ENCODE data around the gene MEIS2. TPM values are rescaled to one million over a fixed set of nuclear protein-coding genes. Genes with fewer than 3 reads are reported as not detected.
"Not testable (repeated sequence)": the region's sequence is repeated elsewhere in the genome, so short reads cannot be mapped to it uniquely, and the experiment has no call there.

MEIS2 gene
- total RNA-seq, 1 donor from 2014 or later = 41.4 TPM

- DNase-seq (ENCODE audit: low spot score) = no peak
Observed at GRCh38 chr15:37009288-37009687, 91.1 kb downstream of the MEIS2 start.

- DNase-seq (ENCODE audit: low spot score) = no peak
Observed at GRCh38 chr15:37008205-37008604, 92.1 kb downstream of the MEIS2 start.

DNA sequence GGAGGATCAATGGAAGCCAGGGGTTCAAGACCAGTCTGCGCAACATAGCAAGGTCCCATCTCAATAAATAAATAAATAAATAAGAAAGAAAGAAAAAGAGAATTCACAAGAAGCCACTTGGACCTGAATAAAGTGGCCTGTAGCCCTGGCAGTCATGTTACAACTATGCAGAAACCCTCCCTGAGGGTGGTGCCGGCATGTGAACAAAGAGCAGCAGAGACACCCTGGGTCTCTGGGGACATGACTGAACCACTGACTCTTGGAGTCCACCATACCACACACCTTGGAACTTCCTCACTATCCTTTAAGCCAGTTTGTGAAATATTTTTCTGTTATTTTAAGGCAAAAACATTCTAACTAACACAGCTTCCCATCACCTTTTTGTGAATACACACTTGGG, 93.0 kb downstream of the MEIS2 start:
- no peak for DNase-seq (ENCODE audit: low spot score)

DNA sequence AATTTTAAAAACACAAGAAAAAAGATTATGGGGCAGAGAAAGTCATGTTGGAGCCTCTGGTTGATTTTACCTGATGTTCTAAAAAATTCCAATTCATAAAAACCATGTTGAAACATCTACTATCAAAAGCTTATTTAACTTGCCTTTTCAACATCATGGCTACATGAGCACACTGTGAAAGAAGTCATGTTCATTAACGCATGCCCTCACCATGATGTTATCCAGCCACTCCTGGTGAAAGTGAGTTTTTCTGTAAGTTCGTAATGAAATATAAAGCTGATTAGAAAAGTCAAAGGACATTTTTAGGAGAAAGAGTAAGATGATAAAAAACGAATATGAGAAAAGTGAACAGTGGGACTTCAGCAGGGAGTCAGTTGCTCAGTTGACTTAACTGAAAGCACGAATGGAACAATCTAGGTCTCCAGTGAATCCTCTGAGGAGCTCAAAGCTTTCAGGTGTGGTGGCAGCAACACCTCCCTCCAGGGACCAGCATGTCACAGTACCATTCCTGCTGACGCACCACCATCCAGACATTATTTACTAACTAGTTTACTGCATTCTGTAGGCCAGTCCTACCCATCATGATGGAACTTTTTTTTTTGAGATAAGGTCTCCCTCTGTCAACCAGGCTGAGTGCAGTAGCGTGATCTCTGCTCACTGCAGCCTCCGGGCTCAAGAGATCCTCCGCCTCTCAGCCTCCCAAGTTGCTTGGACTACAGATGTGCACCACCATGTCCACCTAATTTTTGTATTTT, 95.2 kb downstream of the MEIS2 start:
- DNase-seq (ENCODE audit: low spot score) = no peak

GRCh38 chr15:37004373-37004869, 95.9 kb downstream of the MEIS2 start:
- DNase-seq (ENCODE audit: low spot score) = no peak

- DNase-seq (ENCODE audit: low spot score) = no peak
Observed at GRCh38 chr15:37002041-37002672, 98.2 kb downstream of the MEIS2 start.

DNA sequence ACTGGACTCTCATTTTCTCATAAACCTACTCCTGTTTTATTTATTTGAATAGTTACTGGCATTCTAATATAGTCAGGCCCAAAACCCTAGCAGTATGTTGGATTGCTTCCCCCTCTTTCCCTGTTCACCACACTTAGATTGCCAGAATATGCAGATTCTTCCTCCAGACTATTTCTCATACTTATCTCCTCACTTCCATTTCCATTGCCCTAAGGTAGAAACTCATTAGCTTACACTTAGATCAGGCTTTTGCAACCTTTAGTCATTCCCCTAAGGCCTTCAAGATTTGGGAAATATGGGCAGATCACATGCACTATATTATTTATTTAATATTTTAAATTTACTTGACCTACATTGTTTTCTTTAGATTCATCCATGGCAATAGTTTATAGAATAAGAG, 98.9 kb downstream of the MEIS2 start:
- DNase-seq (ENCODE audit: low spot score) = no peak

DNA sequence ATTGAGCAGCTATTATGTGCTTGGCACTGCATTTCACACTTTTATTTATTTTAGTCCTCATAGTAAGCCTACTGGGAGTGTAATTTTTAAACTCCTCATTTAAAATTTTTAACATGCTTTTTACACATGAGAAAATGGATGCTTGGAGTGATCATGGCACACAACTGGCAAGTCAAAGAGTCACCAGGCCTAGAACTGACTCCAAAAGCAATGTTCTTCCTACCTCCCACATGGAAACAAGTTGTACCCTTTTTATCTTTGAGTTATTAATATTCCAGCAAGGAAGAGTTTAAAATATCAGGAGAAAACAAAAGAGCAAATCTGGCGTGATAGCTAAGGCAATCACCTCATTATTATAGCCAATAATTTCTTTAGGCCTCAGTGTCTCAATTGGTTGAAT, 100.6 kb downstream of the MEIS2 start:
- DNase-seq (ENCODE audit: low spot score) = no peak

- no peak for DNase-seq (ENCODE audit: low spot score)
Observed at GRCh38 chr15:36996538-36997181, 103.7 kb downstream of the MEIS2 start.

- no peak for DNase-seq (ENCODE audit: low spot score)
Observed at GRCh38 chr15:36996121-36996520, 104.2 kb downstream of the MEIS2 start.

DNA sequence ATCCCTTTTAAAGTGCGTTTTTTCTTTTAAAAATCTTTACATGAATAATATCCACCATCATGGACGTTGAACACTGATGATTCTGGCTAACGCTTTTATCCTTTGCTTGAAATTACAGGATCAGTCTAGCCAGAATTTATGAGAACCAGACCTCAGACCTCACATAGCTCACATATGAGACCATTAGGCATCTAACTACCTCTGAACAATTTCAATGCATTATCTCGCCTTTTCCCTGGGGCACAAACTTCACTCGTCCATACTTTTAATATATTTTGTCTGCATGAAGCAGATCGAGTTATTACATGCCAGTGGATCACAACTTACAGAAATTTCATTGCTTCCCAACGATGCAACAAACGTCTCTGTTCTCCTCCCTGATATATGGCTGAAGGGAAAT, 105.6 kb downstream of the MEIS2 start:
- DNase-seq (ENCODE audit: low spot score) = no peak

DNA sequence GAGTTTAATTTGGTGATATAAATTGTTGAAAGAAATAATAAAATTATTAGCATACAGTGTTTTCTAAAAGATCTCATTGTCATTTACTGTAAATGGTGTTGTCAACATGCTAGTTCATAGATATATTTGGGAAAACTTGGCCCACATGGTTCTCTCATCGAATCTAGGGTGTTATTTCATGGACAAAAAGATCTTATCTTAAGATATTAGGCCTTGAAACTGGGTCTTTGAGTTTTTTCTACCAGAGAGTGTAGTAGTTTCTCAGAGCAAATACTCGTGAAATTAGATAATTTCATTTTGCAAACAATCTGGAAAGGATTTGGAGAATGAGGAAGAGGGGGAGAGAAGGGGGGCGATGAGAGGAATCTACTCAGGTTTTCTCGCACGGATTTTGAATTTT, 107.9 kb downstream of the MEIS2 start:
- no peak for DNase-seq (ENCODE audit: low spot score)

DNA sequence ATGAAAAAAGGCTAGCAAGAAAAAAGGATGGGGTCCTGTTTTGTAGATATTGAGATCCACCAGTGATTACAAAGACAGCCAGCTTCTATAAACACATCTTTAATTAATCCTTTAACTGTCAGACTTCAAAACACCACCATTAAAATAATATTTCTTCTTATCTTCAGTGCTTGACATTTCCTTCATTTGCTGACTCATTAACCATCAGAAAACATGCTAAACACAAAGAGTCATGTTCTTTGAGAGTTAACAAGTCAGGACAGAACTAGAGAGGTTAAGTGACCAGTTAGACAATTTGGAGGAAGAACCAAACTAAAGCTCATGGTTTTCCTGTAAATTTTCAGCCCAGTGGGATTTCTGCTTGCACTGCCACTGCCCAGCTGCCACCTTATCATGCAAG, 111.4 kb downstream of the MEIS2 start:
- no peak for DNase-seq (ENCODE audit: low spot score)

GRCh38 chr15:36982430-36982829, 117.9 kb downstream of the MEIS2 start:
- DNase-seq (ENCODE audit: low spot score) = no peak

GRCh38 chr15:36980281-36980680, 120.1 kb downstream of the MEIS2 start:
- not testable (repeated sequence) for DNase-seq (ENCODE audit: low spot score)

DNA sequence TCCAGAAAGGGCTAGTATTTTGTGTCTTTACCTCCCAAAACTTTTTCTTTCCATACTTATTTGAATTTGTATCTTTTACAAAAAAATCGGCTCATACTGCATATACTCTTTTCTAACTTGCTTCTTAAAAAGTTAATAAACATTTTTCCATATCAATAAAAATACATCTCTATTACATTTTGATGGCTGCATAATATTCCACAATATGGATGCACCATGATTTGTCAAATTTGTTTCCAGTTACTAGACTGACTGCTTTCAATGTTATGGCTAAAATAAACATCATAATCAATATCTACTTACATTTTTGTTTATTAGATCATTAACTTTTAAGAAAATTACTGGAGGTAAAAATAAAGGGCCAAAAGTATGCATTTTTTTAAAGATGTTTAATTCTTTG, 121.7 kb downstream of the MEIS2 start:
- no peak for DNase-seq (ENCODE audit: low spot score)

GRCh38 chr15:36978126-36978525, 122.2 kb downstream of the MEIS2 start:
- DNase-seq (ENCODE audit: low spot score) = no peak

DNA sequence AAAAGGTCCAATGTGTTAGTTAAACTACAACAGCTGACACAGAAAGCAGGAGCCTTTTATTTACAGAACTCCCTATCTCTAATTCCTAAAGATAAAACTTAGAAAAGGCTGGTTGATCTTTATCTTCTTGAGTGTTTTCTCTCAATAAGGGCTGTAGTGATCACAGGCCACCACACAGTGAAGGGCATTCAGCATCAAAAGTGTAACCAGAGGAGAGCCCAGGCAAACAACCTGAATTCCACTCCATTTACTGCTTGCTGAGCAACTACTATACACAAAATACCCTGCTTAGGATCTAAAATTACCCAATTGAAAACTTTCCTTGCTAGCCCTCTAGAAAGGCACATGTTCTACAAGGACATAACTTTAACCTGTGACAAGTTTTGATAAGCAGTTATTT, 122.7 kb downstream of the MEIS2 start:
- DNase-seq (ENCODE audit: low spot score) = peak; percentile 38

GRCh38 chr15:36972704-36973103, 127.6 kb downstream of the MEIS2 start:
- no peak for DNase-seq (ENCODE audit: low spot score)

- no peak for DNase-seq (ENCODE audit: low spot score)
Observed at GRCh38 chr15:36970522-36970921, 129.8 kb downstream of the MEIS2 start.

- DNase-seq (ENCODE audit: low spot score) = no peak
Observed at GRCh38 chr15:36967929-36968328, 132.4 kb downstream of the MEIS2 start.

DNA sequence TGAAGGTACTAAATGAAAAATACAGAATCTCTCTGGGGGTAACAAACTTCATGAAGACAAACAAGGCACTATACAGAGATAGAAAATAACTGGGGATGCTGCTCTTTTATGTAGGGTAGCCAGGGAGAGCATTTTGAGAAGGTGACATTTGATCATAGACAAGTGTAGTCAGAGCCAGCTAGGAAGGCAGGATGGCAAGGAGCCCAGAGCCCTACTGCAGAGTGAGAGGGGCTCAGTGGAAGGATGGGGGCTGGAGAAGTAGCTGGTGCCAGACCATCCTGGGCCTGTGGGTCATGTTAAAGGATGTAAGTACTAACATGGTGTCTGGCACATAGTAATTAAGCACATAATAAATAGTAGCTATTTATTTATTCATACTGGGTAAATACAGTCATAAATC, 133.6 kb downstream of the MEIS2 start:
- no peak for DNase-seq (ENCODE audit: low spot score)

Data from mucosa of gallbladder (tissue), 1 donor.